HG03108 (cell line): ENCODE data around the gene KCNAB3.
"Not testable (repeated sequence)": the region's sequence is repeated elsewhere in the genome, so short reads cannot be mapped to it uniquely, and the experiment has no call there.

Experiments used
- ATAC-seq: cut with Tn5 transposase; IDR thresholded peaks from one replicate; pipeline ENCODE4 v1.9.1; 2021; ENCODE audit warnings: moderate library complexity; ENCODE audit not compliant: unreplicated experiment

The KCNAB3 gene

GRCh38 chr17:7929158-7930023 is at the start of gene KCNAB3:
TSS of gene KCNAB3 (minus strand) at chr17:7929856. CDS start at chr17:7929435, 421 bp downstream.
- ATAC-seq, result no peak

GRCh38 chr17:7977805-7978204 is 48.1 kb upstream of the KCNAB3 start:
- no peak for ATAC-seq

DNA sequence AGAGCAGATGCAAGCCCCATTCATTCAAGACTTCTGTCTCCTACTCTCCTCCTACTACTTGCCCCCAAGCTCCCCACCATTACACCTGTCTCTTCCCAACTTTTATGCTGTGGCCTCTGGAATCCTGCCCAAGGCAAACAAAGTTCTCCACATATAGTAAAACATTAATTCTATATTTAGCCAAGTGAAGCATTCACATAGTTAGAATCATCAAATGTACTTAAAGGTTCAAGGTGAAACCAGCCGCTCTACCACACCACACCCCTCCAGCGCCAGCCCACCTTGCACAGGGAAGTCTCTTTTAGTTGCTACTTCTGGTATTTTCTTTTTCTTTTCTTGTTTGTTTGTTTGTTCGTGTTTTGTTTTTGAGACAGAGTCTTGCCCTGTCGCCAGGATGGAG is 47.4 kb upstream of the KCNAB3 start:
- no peak for ATAC-seq

- ATAC-seq, result no peak
These were observed 45.0 kb upstream of the KCNAB3 start for GRCh38 chr17:7974638-7975131.

GRCh38 chr17:7972131-7972785 is 42.6 kb upstream of the KCNAB3 start:
- no peak for ATAC-seq

DNA sequence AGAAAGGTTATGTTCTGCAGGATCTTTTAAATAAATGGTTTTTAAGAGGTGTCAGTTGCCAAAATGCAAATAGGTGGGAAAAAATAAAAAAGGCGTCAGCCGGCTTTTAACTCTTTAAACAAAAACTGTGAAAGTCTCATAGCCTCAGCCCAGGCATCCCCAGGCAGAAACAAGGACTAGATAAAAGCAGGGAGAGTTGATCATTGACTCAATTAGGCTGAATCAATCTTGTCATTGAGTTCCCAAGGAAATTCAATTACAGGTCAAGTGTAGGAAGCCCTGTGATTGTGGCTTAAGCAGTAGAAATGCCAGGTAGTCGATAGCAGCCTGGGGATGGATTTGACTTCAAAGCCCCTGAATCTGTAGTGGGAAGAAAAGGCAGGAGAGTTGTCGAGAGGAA is 42.0 kb upstream of the KCNAB3 start:
- ATAC-seq, result no peak

DNA sequence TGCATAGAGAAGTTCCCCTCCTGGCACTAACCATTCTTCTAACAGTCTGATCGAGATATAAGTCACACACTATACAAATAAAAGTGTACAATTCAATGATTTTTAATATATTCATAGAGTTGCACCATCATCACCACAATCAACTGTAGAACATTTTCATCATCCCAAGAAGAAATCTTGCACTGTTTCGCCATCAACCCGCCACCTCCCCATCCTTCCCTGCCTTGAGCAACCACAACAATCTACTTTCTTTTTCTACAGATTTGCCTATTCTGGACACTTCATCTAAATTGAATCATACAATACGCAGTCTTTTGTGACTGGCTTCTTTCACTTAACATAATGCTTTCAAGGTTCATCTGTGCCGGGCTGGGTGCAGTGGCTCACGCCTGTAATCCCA is 39.8 kb upstream of the KCNAB3 start:
- no peak for ATAC-seq

GRCh38 chr17:7967751-7968150 is 38.1 kb upstream of the KCNAB3 start:
- ATAC-seq, result no peak

DNA sequence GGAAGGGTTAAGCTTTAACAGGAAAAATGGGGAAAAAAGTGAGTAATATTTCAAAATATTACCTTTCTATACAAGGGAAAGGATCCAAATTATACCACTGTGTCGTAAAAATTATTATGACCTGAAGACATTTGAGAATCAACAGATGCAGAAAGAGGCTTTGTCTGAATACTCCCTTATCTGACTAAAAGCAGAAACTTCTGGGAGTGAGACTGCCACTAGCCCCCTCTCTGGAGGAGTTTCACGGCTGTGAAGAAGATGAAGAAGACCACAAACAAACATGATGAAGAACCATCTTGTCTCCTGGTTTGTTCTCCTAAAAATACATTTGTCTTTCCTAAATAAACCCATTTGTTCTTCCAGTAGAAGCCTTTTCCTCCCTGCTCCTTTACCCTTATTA is 31.8 kb upstream of the KCNAB3 start:
- no peak for ATAC-seq

DNA sequence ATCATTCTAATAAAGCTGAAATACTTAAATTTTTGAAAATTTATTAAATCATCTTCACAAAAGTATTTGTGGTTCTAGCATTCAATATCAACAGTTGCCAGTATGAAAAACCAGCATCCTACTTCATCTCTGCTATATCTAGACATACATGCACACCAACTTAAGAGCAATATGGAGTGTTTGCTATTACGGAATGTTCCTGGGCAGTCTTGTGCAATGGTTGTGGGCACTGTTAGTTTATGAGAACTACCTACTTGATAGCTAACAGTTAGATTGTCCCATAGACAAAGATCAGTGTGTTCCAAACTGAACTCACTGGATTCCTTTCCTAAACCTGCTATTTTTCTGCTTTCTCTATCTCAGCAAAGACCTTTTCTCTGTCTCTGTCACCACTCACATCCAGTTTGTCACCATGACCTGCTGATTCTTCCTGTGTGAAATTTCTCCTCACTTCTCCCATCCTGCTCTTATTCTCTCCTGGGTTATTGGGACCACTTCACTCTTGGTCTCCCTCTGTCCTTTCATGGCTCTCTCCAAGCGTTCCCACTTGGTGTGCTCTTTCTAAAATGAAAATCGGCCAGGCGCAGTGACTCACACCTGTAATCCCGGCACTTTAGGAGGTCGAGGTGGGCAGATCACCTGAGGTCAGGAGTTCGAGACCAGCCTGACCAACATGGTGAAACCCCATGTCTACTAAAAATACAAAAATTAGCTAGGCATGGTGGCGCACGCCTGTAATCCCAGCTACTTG is 30.0 kb upstream of the KCNAB3 start:
- no peak for ATAC-seq

DNA sequence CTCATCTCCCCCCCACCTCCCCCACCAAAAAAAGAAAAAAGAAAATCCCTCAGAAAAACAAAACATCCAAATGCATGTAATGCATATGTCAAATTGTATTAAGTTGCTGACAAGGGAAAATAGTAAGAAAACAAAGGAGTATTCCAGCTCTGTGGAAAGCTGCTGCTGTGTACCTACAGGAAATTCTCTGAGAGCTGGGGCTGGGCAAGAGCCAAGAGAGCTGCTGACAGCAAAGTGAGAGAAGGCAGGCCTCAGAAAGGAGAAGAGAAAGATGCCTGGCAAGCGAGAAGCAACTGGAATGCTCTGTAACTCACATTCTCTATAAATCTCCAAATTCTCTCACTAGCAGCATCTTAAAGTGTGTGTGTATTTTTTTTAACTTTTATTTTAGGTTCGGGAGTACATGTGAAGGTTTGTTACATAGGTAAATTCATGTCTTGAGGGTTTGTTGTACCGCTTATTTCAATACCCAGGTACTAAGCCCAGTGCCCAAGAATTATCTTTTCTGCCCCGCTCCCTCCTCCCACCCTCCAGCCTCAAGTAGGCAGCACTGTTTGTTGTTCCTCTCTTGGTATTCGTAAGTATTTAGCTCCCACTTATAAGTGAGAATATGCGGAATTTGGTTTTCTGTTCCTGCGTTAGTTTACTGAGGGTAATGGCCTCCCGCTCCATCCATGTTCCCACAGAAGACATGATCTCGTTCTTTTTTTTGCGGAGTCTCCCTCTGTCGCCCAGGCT is 26.7 kb upstream of the KCNAB3 start:
- ATAC-seq, result no peak

GRCh38 chr17:7955414-7956227 is 26.0 kb upstream of the KCNAB3 start:
- no peak for ATAC-seq

DNA sequence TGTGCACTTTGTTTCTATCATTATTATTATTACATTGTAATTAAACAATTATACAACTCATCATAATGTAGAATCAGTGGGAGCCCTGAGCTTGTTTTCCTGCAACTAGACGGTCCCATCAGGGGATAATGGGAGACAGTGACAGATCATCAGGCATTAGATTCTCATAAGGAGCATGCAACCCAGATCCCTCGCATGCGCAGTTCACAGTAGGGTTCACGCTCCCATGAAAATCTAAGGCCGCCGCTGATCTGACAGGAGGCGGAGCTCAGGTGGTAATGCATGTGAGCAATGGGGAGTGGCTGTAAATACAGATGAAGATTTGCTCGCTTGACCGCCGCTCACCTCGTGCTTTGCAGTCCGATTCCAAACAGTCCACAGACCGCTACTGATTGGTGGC is 23.6 kb upstream of the KCNAB3 start:
- not testable (repeated sequence) for ATAC-seq

DNA sequence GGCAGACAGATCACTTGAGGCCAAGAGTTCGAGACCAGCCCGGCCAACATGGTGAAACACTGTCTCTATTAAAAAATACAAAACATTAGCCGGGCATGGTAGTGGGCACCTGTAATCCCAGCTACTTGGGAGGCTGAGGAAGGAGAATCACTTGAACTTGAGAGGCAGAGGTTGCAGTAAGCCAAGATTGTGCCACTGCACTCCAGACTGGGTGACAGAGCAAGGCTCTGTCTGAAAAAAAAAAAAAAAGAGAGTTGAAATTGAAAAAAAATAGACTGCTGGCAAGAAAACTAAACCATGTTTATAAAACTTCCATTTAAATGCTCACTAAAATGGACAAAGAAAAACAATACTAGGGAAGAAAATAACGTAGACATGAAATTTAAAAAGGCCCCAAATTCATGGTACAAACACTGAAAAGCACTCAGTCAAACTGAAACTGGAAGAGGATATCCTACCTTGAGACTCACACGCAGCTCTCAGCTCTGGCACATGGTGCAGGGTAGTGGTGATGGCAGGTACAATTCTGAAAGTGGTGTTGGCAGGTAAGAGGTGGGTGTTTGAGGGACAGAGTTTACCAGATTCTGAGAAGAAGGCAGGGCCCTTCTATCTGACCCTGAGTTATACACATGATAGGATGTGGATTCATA is 21.6 kb upstream of the KCNAB3 start:
- ATAC-seq, result no peak

- ATAC-seq, result no peak
These were observed 20.9 kb upstream of the KCNAB3 start for GRCh38 chr17:7950578-7950977.

DNA sequence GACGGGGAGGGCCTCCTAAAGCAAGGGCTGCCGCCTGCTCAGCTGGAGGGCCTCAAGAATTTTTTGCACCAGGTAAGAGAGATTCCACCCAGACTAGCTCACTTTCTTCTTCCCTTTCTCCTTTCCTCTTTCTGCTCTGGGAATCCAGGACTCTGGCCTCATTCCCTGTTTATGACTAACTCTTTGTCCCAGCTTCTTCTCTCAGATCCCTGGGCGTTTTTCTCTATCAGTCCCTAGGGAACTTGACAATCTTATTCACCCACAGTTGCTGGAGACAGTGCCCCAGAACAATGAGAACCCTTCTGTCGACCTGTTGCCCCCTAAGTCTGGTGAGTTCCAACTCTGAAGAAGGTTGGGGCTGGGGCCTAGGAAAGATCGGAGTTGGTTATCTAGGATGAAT is 18.0 kb upstream of the KCNAB3 start:
- no peak for ATAC-seq

GRCh38 chr17:7946441-7946840 is 16.8 kb upstream of the KCNAB3 start:
- no peak for ATAC-seq

GRCh38 chr17:7945651-7946050 is 16.0 kb upstream of the KCNAB3 start:
- no peak for ATAC-seq

- no peak for ATAC-seq
These were observed 14.7 kb upstream of the KCNAB3 start for GRCh38 chr17:7944326-7944725.
